ENCODE data around the gene YIPF6.
"Not testable (repeated sequence)": the region's sequence is repeated elsewhere in the genome, so short reads cannot be mapped to it uniquely, and the experiment has no call there.

The YIPF6 gene

GRCh38 chrX:68498508-68499379 lies at the start of gene YIPF6:
TSS of gene YIPF6 (plus strand) at chrX:68499051. CDS start at chrX:68499067, 16 bp downstream.
- peak; percentile 58 for DNase-seq (ENCODE audit: low spot score)

GRCh38 chrX:68451720-68452119 lies 47.1 kb upstream of the YIPF6 start:
- no peak for DNase-seq (ENCODE audit: low spot score)

- DNase-seq (ENCODE audit: low spot score), result no peak
These were observed 44.2 kb upstream of the YIPF6 start for GRCh38 chrX:68454476-68455150.

- DNase-seq (ENCODE audit: low spot score), result no peak
These were observed 43.7 kb upstream of the YIPF6 start for GRCh38 chrX:68455151-68455510.

- no peak for DNase-seq (ENCODE audit: low spot score)
These were observed 37.8 kb upstream of the YIPF6 start for GRCh38 chrX:68461093-68461492.

- no peak for DNase-seq (ENCODE audit: low spot score)
These were observed 37.3 kb upstream of the YIPF6 start for GRCh38 chrX:68461576-68461975.

- DNase-seq (ENCODE audit: low spot score), result no peak
These were observed 36.7 kb upstream of the YIPF6 start for GRCh38 chrX:68462197-68462596.

- DNase-seq (ENCODE audit: low spot score), result peak; percentile 17
These were observed 36.2 kb upstream of the YIPF6 start for GRCh38 chrX:68462653-68463052.

GRCh38 chrX:68463880-68464279 lies 35.0 kb upstream of the YIPF6 start:
- no peak for DNase-seq (ENCODE audit: low spot score)

- DNase-seq (ENCODE audit: low spot score), result no peak
These were observed 34.1 kb upstream of the YIPF6 start for GRCh38 chrX:68464796-68465195.

GRCh38 chrX:68480969-68481368 lies 17.9 kb upstream of the YIPF6 start:
- no peak for DNase-seq (ENCODE audit: low spot score)

GRCh38 chrX:68486198-68486597 lies 12.7 kb upstream of the YIPF6 start:
- not testable (repeated sequence) for DNase-seq (ENCODE audit: low spot score)

- DNase-seq (ENCODE audit: low spot score), result no peak
These were observed 11.6 kb upstream of the YIPF6 start for GRCh38 chrX:68487254-68487653.

GRCh38 chrX:68487924-68488323 lies 10.9 kb upstream of the YIPF6 start:
- no peak for DNase-seq (ENCODE audit: low spot score)

GRCh38 chrX:68488657-68489056 lies 10.2 kb upstream of the YIPF6 start:
- DNase-seq (ENCODE audit: low spot score), result no peak

- no peak for DNase-seq (ENCODE audit: low spot score)
These were observed 8.2 kb upstream of the YIPF6 start for GRCh38 chrX:68490644-68491043.

GRCh38 chrX:68492583-68492982 lies 6.3 kb upstream of the YIPF6 start:
- DNase-seq (ENCODE audit: low spot score), result no peak

- not testable (repeated sequence) for DNase-seq (ENCODE audit: low spot score)
These were observed 5.1 kb upstream of the YIPF6 start for GRCh38 chrX:68493776-68494175.

GRCh38 chrX:68498044-68498507 lies 775 bp upstream of the YIPF6 start:
- no peak for DNase-seq (ENCODE audit: low spot score)

- DNase-seq (ENCODE audit: low spot score), result no peak
These were observed 973 bp downstream of the YIPF6 start for GRCh38 chrX:68499543-68500504.

GRCh38 chrX:68503836-68504636 lies 5.2 kb downstream of the YIPF6 start:
- DNase-seq (ENCODE audit: low spot score), result peak; percentile 46

Data from CD4-positive, alpha-beta T cell treated with Interleukin-15 for 4 hours (primary cell).